ENCODE data around the gene FMN2.

DNA sequence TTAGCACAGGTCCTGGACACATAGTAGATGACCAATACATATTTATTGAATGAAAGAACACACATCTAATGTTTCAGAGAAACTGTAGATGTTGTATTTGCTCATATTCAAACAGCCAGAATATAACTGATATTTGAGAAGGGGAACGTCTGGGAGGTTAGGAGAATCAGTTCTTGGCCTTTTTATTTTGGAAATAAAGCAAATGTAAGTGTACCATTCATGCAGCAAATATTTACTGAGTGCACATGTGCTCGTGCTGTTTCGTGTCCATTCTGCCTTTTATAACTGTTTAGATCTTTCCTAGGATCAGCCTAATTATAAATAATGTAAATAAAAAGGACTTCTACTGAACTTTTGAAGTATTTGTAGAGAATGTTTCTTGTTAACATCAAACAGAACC lies 416.5 kb downstream of the FMN2 start:
- TF ChIP-seq, protein P1, sequence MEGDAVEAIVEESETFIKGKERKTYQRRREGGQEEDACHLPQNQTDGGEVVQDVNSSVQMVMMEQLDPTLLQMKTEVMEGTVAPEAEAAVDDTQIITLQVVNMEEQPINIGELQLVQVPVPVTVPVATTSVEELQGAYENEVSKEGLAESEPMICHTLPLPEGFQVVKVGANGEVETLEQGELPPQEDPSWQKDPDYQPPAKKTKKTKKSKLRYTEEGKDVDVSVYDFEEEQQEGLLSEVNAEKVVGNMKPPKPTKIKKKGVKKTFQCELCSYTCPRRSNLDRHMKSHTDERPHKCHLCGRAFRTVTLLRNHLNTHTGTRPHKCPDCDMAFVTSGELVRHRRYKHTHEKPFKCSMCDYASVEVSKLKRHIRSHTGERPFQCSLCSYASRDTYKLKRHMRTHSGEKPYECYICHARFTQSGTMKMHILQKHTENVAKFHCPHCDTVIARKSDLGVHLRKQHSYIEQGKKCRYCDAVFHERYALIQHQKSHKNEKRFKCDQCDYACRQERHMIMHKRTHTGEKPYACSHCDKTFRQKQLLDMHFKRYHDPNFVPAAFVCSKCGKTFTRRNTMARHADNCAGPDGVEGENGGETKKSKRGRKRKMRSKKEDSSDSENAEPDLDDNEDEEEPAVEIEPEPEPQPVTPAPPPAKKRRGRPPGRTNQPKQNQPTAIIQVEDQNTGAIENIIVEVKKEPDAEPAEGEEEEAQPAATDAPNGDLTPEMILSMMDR (tag by site-specific recombination; IDR thresholded peaks at IDR 0.05) = no peak
- no peak for TF ChIP-seq GLIS2 (tag by site-specific recombination; IDR thresholded peaks at IDR 0.05)
- no peak for TF ChIP-seq ZNF777 (tag by site-specific recombination; IDR thresholded peaks at IDR 0.05; ENCODE audit: borderline replicate concordance)
- TF ChIP-seq ZNF629 (tag by site-specific recombination; IDR thresholded peaks at IDR 0.05) = no peak
- TF ChIP-seq, protein P2, sequence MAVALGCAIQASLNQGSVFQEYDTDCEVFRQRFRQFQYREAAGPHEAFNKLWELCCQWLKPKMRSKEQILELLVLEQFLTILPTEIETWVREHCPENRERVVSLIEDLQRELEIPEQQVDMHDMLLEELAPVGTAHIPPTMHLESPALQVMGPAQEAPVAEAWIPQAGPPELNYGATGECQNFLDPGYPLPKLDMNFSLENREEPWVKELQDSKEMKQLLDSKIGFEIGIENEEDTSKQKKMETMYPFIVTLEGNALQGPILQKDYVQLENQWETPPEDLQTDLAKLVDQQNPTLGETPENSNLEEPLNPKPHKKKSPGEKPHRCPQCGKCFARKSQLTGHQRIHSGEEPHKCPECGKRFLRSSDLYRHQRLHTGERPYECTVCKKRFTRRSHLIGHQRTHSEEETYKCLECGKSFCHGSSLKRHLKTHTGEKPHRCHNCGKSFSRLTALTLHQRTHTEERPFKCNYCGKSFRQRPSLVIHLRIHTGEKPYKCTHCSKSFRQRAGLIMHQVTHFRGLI (tag by site-specific recombination; IDR thresholded peaks at IDR 0.05) = no peak
- no peak for TF ChIP-seq HOXA7 (CRISPR knock-in tag; IDR thresholded peaks at IDR 0.05; ENCODE audit: borderline replicate concordance)
